Thoracic aorta (tissue), 2 donors: ENCODE results near the gene MEOX2. TPM values are rescaled to one million over a fixed set of nuclear protein-coding genes. Genes with fewer than 3 reads are reported as not detected.

Experiments used
- ATAC-seq: fragments of 150-250 bp; one replicate; pipeline ENCODE4 v1.8.0; 2017; ENCODE audit warnings: low read depth; ENCODE audit not compliant: insufficient number of reproducible peaks, low FRiP score
- DNase-seq: peaks from one replicate; pipeline ENCODE4 v3.0.0-alpha.2; 2020; ENCODE audit warnings: low spot score
- H3K27ac ChIP-seq, 2 donors: fragments of 200-600 bp; sonication (generic); 1 replicate in 1 of 2; 2 replicates in 1 of 2; pipeline ENCODE4 v1.5.1; 2016; ENCODE audit warnings: mild to moderate bottlenecking in 2 of 2, moderate library complexity in 2 of 2
- H3K27me3 ChIP-seq: fragments of 200-600 bp; sonication (generic); replicated peaks from 2 replicates; pipeline ENCODE4 v1.6.0; 2016; ENCODE audit warnings: mild to moderate bottlenecking; ENCODE audit not compliant: insufficient read depth
- H3K36me3 ChIP-seq: fragments of 200-600 bp; sonication (generic); one replicate; pipeline ENCODE4 v1.5.1; 2016
- H3K4me1 ChIP-seq, 2 donors: fragments of 200-600 bp; sonication (generic); 1 replicate in 1 of 2; 2 replicates in 1 of 2; pipeline versions ENCODE4 v1.5.1 to v1.6.0; 2016; ENCODE audit warnings: low read depth in 2 of 2, mild to moderate bottlenecking in 1 of 2; ENCODE audit not compliant: control insufficient read depth in 1 of 2
- H3K4me3 ChIP-seq: fragments of 200-600 bp; sonication (generic); 2 replicates; pipeline ENCODE4 v1.5.1; 2016; ENCODE audit warnings: mild to moderate bottlenecking
- H3K9me3 ChIP-seq: fragments of 200-600 bp; sonication (generic); 2 replicates; pipeline ENCODE4 v1.5.1; 2016
- total RNA-seq, 2 donors: library from RNA; depleted of rRNA; stranded (reverse); fragments of >200 nt; gene quantifications; one replicate each; pipeline versions ENCODE4 v1.1.0 to v1.2.3, GENCODE V29; 2016
- TF ChIP-seq, protein P1 (sequence below): fragments of 200-600 bp; sonication (generic); IDR thresholded peaks from one replicate; pipeline ENCODE4 v1.5.1; 2019; ENCODE audit warnings: antibody characterized with exemption

The MEOX2 gene
- total RNA-seq, 2 donors from 2014 or later: 9.5 to 9.9 TPM

DNA sequence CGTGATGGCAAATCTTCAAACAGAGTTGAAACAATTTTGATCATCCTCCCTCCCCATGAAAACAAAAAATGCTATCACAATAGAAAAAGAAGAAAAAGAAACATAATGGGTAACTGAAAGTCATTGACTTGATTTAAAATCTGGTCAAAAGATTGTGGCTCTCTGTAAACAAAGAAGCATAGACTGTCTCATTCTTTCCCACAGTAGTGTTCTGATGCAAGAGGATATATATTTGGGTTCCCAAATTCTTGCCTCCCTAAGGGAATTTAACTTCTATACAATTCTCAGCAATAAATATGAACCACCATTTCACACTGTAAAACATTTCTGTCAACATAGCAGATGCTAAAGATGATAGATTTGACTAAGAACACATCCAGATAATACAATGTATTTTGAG, 32.8 kb upstream of the MEOX2 start:
- no peak for DNase-seq
- no peaks in the 10 kb centered on the region for H3K9me3 ChIP-seq
- no peaks in the 10 kb centered on the region for H3K27me3 ChIP-seq
- H3K4me1 ChIP-seq: peaks cover 10 to 19% of the 10 kb centered on the region in 2 donors
- no peaks in the 10 kb centered on the region for H3K36me3 ChIP-seq
- H3K4me3 ChIP-seq: no peak overlapping the region
- TF ChIP-seq, protein P1, sequence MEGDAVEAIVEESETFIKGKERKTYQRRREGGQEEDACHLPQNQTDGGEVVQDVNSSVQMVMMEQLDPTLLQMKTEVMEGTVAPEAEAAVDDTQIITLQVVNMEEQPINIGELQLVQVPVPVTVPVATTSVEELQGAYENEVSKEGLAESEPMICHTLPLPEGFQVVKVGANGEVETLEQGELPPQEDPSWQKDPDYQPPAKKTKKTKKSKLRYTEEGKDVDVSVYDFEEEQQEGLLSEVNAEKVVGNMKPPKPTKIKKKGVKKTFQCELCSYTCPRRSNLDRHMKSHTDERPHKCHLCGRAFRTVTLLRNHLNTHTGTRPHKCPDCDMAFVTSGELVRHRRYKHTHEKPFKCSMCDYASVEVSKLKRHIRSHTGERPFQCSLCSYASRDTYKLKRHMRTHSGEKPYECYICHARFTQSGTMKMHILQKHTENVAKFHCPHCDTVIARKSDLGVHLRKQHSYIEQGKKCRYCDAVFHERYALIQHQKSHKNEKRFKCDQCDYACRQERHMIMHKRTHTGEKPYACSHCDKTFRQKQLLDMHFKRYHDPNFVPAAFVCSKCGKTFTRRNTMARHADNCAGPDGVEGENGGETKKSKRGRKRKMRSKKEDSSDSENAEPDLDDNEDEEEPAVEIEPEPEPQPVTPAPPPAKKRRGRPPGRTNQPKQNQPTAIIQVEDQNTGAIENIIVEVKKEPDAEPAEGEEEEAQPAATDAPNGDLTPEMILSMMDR: no peak
- no peak overlapping the region for H3K27ac ChIP-seq
- ATAC-seq: no peak

- ATAC-seq: no peak
- H3K4me3 ChIP-seq: no peak overlapping the region
- no peak for DNase-seq
- H3K4me1 ChIP-seq: no peaks in the 10 kb centered on the region
- no peaks in the 10 kb centered on the region for H3K27me3 ChIP-seq
- no peak overlapping the region for H3K27ac ChIP-seq
- H3K36me3 ChIP-seq: no peaks in the 10 kb centered on the region
- TF ChIP-seq, protein P1: no peak
- H3K9me3 ChIP-seq: no peaks in the 10 kb centered on the region
These were observed 29.0 kb upstream of the MEOX2 start for GRCh38 chr7:15715435-15715834.

DNA sequence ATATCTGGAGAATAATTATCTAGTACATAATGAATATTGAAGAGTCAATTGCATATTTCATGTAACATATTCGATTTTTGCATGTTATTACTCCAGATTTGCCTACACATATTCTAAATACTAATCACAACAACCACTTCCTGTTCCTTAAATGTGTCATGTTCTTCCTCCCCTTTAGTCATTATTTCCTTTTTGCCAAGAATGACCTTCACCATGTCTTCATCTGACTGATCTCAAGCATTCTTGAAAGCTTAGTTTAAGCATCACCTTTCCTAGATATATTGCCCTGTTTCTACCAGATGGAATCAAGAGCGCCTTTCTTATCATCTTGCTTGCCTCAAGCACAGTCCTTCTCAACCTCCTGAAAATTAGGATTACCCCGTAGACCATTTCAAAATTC, 23.5 kb upstream of the MEOX2 start:
- ATAC-seq: no peak

DNA sequence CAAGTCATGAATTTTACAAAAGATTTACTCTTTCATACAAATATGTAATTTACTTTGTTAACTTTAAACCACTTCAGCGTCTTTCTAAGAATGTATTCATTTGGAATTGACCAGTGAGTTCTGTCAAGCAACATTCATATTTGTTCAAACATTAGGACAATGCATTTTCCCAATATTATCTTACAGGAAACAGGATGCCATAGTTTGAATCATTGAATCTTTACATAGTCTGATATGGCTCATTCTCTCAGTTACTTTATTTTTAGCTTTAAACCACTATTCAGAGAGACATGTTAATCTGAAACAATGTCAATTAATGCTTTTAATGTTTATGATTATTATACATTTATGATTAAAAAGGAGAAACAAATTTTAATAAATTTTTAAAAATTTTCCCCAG, 21.1 kb upstream of the MEOX2 start:
- ATAC-seq: no peak
- Histone ChIP-seq H3K4me3 (no peak overlapping the region), H3K27ac (no peak overlapping the region), H3K27me3 (no peaks in the 10 kb centered on the region), H3K36me3 (no peaks in the 10 kb centered on the region), H3K4me1 (no peaks in the 10 kb centered on the region), H3K9me3 (no peaks in the 10 kb centered on the region)
- TF ChIP-seq, protein P1: no peak
- DNase-seq: no peak

More for the DNA sequence above, 23.5 kb upstream of the MEOX2 start:
- Histone ChIP-seq H3K9me3 (no peaks in the 10 kb centered on the region), H3K27ac (no peak overlapping the region), H3K4me1 (no peaks in the 10 kb centered on the region), H3K4me3 (no peak overlapping the region), H3K36me3 (no peaks in the 10 kb centered on the region), H3K27me3 (no peaks in the 10 kb centered on the region)
- TF ChIP-seq, protein P1: no peak
- DNase-seq: no peak

GRCh38 chr7:15703732-15704131, 17.2 kb upstream of the MEOX2 start:
- TF ChIP-seq, protein P1: no peak
- Histone ChIP-seq H3K36me3 (no peaks in the 10 kb centered on the region), H3K27me3 (no peaks in the 10 kb centered on the region), H3K4me3 (no peak overlapping the region), H3K4me1 (no peaks in the 10 kb centered on the region), H3K9me3 (no peaks in the 10 kb centered on the region), H3K27ac (no peak overlapping the region)
- no peak for ATAC-seq
- DNase-seq: no peak
